GM23248 (cell line): ENCODE data around the gene MOK. TPM values are rescaled to one million over a fixed set of nuclear protein-coding genes. Genes with fewer than 3 reads are reported as not detected.

Source experiments
- DNase-seq: peaks from one replicate; pipeline ENCODE4 v3.0.0-alpha.2; 2015
- H2AFZ ChIP-seq: fragments of 200-600 bp; sonication (generic); 2 replicates; pipeline ENCODE4 v1.6.1; 2016; ENCODE audit warnings: antibody characterized with exemption
- H3F3A ChIP-seq: fragments of 200-600 bp; sonication (generic); 2 replicates; pipeline ENCODE4 v1.6.1; 2016; ENCODE audit warnings: mild to moderate bottlenecking, antibody characterized with exemption, mixed run types; ENCODE audit not compliant: insufficient read depth
- H3K27ac ChIP-seq: fragments of 200-600 bp; sonication (generic); 2 replicates; pipeline ENCODE4 v1.5.1; 2016; ENCODE audit warnings: mild to moderate bottlenecking
- H3K27me3 ChIP-seq: fragments of 200-600 bp; sonication (generic); replicated peaks from 2 replicates; pipeline ENCODE4 v1.6.1; 2016; ENCODE audit warnings: mild to moderate bottlenecking; ENCODE audit not compliant: insufficient read depth
- H3K36me3 ChIP-seq: fragments of 200-600 bp; sonication (generic); 2 replicates; pipeline ENCODE4 v1.6.1; 2016; ENCODE audit warnings: low read depth, mild to moderate bottlenecking
- H3K4me1 ChIP-seq: fragments of 200-600 bp; sonication (generic); 2 replicates; pipeline ENCODE4 v1.6.1; 2016; ENCODE audit warnings: mild to moderate bottlenecking; ENCODE audit not compliant: insufficient read depth
- H3K4me2 ChIP-seq: fragments of 200-600 bp; sonication (generic); one replicate; pipeline ENCODE4 v1.6.1; 2016; ENCODE audit warnings: mild to moderate bottlenecking; ENCODE audit not compliant: unreplicated experiment
- H3K4me3 ChIP-seq: fragments of 200-600 bp; sonication (generic); 2 replicates; pipeline ENCODE4 v1.5.1; 2016; ENCODE audit warnings: mild to moderate bottlenecking
- H3K79me2 ChIP-seq: fragments of 200-600 bp; sonication (generic); 2 replicates; pipeline ENCODE4 v1.6.1; 2016; ENCODE audit warnings: mild to moderate bottlenecking; ENCODE audit not compliant: insufficient read depth
- H3K9ac ChIP-seq: fragments of 200-600 bp; sonication (generic); 2 replicates; pipeline ENCODE4 v1.6.1; 2016; ENCODE audit warnings: mild to moderate bottlenecking
- H3K9me2 ChIP-seq: fragments of 200-600 bp; sonication (generic); 2 replicates; pipeline ENCODE4 v1.6.1; 2016; ENCODE audit warnings: mixed run types, mild to moderate bottlenecking, moderate library complexity; ENCODE audit not compliant: insufficient read depth
- H3K9me3 ChIP-seq: fragments of 200-600 bp; sonication (generic); one replicate; pipeline ENCODE4 v1.6.1; 2017; ENCODE audit warnings: low read depth
- H4K20me1 ChIP-seq: fragments of 200-600 bp; sonication (generic); 2 replicates; pipeline ENCODE4 v1.6.0; 2016; ENCODE audit not compliant: insufficient read depth
- EZH2 ChIP-seq: fragments of 200-600 bp; sonication (generic); IDR thresholded peaks from 2 replicates; pipeline ENCODE4 v1.6.1; 2018; ENCODE audit warnings: antibody characterized with exemption, mild to moderate bottlenecking; ENCODE audit not compliant: insufficient read depth, poor library complexity, severe bottlenecking
- EZH2phosphoT487 ChIP-seq: fragments of 200-600 bp; sonication (generic); IDR thresholded peaks from 2 replicates; pipeline ENCODE4 v1.6.1; 2018; ENCODE audit warnings: antibody characterized with exemption, moderate library complexity, mild to moderate bottlenecking, low read depth; ENCODE audit not compliant: insufficient read depth
- WGBS, 2 experiments: methylation state at CpG; one replicate each; pipeline ENCODE4 v1.1.6; 2015 to 2017; ENCODE audit warnings: low lambda C conversion rate in 2 of 2, low coverage in 1 of 2; ENCODE audit errors: missing lambda C conversion rate in 2 of 2; 5-methylcytosine and 5-hydroxymethylcytosine counted together
- in situ Hi-C: fragments of 300-500 bp; cut with MboI; formaldehyde crosslinking; loops from 2 replicates; pipeline ENCODE4 v1.15.0; 2020
- polyA plus RNA-seq: library from polyadenylated mRNA; unstranded; fragments of >200 nt; fragmentation: Nextera tagmentation; extraction: Ambion mirVana; gene quantifications from 2 replicates; pipeline ENCODE4 v1.2.1, GENCODE V29; 2016
- total RNA-seq: library from RNA; depleted of rRNA; stranded (reverse); fragments of >200 nt; shearing (Covaris generic); gene quantifications from 2 replicates; pipeline ENCODE4 v1.2.3, GENCODE V29; 2014

The MOK gene
- total and polyA plus RNA-seq, 2 experiments from 2014 or later = 34.9 to 67.9 TPM

- Histone ChIP-seq H3K79me2 (no peaks in the 10 kb centered on the region), H3F3A (0 out of 2 replicates have a peak, but pooled peaks cover 6% of the 10 kb centered on the region), H3K9me2 (no peaks in the 10 kb centered on the region), H3K4me3 (no peak overlapping the region), H3K27me3 (no peaks in the 10 kb centered on the region), H3K9me3 (no peaks in the 10 kb centered on the region), H4K20me1 (no peaks in the 10 kb centered on the region), H2AFZ (no peak overlapping the region), H3K27ac (no peak overlapping the region), H3K36me3 (0 out of 2 replicates have a peak, but pooled peaks cover 21% of the 10 kb centered on the region), H3K9ac (no peak overlapping the region), H3K4me1 (peaks cover under 1% of the 10 kb centered on the region; the same call in 1 of the 2 replicates), H3K4me2 (no peak overlapping the region)
- in situ Hi-C loops = no loop called here
- 82 to 83% methylated on average over 24 to 27 of the region's 27 CpGs for WGBS, 2 experiments
- no peak for TF ChIP-seq EZH2
- no peak for TF ChIP-seq EZH2phosphoT487
- no peak for DNase-seq
These were observed 78.4 kb downstream of the MOK start for GRCh38 chr14:102226356-102227125.

GRCh38 chr14:102225936-102226335 is 79.0 kb downstream of the MOK start:
- Histone ChIP-seq H3F3A (0 out of 2 replicates have a peak, but pooled peaks cover 6% of the 10 kb centered on the region), H4K20me1 (no peaks in the 10 kb centered on the region), H3K36me3 (0 out of 2 replicates have a peak, but pooled peaks cover 21% of the 10 kb centered on the region), H3K9me3 (no peaks in the 10 kb centered on the region), H3K9me2 (no peaks in the 10 kb centered on the region), H3K4me1 (peaks cover 7% of the 10 kb centered on the region), H3K4me3 (no peak overlapping the region), H3K4me2 (no peak overlapping the region), H3K9ac (no peak overlapping the region), H3K27ac (no peak overlapping the region), H3K27me3 (no peaks in the 10 kb centered on the region), H2AFZ (no peak overlapping the region), H3K79me2 (no peaks in the 10 kb centered on the region)
- TF ChIP-seq EZH2 = no peak
- TF ChIP-seq EZH2phosphoT487 = no peak
- WGBS, 2 experiments = 67 to 69% methylated on average over 15 of the region's 15 CpGs
- in situ Hi-C loops = no loop called here
- no peak for DNase-seq

- peaks cover under 1% of the 10 kb centered on the region for H3K79me2 ChIP-seq
- WGBS, 2 experiments = 93 to 94% methylated on average over 7 of the region's 7 CpGs
- no peaks in the 10 kb centered on the region for H3K9me3 ChIP-seq
These were observed 79.6 kb downstream of the MOK start for GRCh38 chr14:102225386-102225785.

GRCh38 chr14:102223682-102224081 is 81.3 kb downstream of the MOK start:
- Histone ChIP-seq H3K9me3 (no peaks in the 10 kb centered on the region), H3K79me2 (peaks cover 14% of the 10 kb centered on the region), H3F3A (0 out of 2 replicates have a peak, but pooled peaks cover 6% of the 10 kb centered on the region), H3K9me2 (no peaks in the 10 kb centered on the region), H3K27me3 (no peaks in the 10 kb centered on the region), H3K4me3 (no peak overlapping the region), H4K20me1 (no peaks in the 10 kb centered on the region), H3K4me1 (peaks cover 10% of the 10 kb centered on the region), H3K36me3 (0 out of 2 replicates have a peak, but pooled peaks cover under 1% of the 10 kb centered on the region), H3K4me2 (no peak overlapping the region), H3K27ac (no peak overlapping the region), H2AFZ (no peak overlapping the region), H3K9ac (no peak overlapping the region)
- TF ChIP-seq EZH2 (no peak), EZH2phosphoT487 (no peak)
- DNase-seq = no peak
- in situ Hi-C loops = no loop called here
- 87 to 88% methylated on average over 6 of the region's 6 CpGs for WGBS, 2 experiments

More at GRCh38 chr14:102225386-102225785, 79.6 kb downstream of the MOK start:
- no peak overlapping the region for H3K4me3 ChIP-seq
- DNase-seq = no peak
- TF ChIP-seq EZH2 (no peak), EZH2phosphoT487 (no peak)
- H3F3A ChIP-seq = 0 out of 2 replicates have a peak, but pooled peaks cover 6% of the 10 kb centered on the region
- no peak overlapping the region for H3K9ac ChIP-seq
- no peaks in the 10 kb centered on the region for H4K20me1 ChIP-seq
- in situ Hi-C loops = no loop called here
- no peak overlapping the region for H3K4me2 ChIP-seq
- H2AFZ ChIP-seq = no peak overlapping the region
- H3K36me3 ChIP-seq = 0 out of 2 replicates have a peak, but pooled peaks cover 18% of the 10 kb centered on the region
- peaks cover 10% of the 10 kb centered on the region for H3K4me1 ChIP-seq
- H3K27ac ChIP-seq = no peak overlapping the region
- no peaks in the 10 kb centered on the region for H3K9me2 ChIP-seq
- no peaks in the 10 kb centered on the region for H3K27me3 ChIP-seq
